Hematopoietic multipotent progenitor cell treated with erythropoietin and hydrocortisone succinate and interleukin-3 and kit ligand, for 15 days (in vitro differentiated cells): ENCODE data around the gene CDH4.
"Not testable (repeated sequence)": the region's sequence is repeated elsewhere in the genome, so short reads cannot be mapped to it uniquely, and the experiment has no call there.

ENCODE experiments used
- DNase-seq: peaks from one replicate; pipeline ENCODE4 v3.0.0-alpha.2; 2015; ENCODE audit warnings: low spot score

CDH4 gene

GRCh38 chr20:61253640-61254511 is 1.8 kb downstream of the CDH4 start:
- DNase-seq = no peak

GRCh38 chr20:61254881-61255626 is 3.0 kb downstream of the CDH4 start:
- no peak for DNase-seq

GRCh38 chr20:61256365-61256764 is 4.3 kb downstream of the CDH4 start:
- no peak for DNase-seq

GRCh38 chr20:61256824-61257223 is 4.8 kb downstream of the CDH4 start:
- DNase-seq = no peak

- DNase-seq = no peak
Observed at GRCh38 chr20:61257611-61258010, 5.5 kb downstream of the CDH4 start.

- no peak for DNase-seq
Observed at GRCh38 chr20:61259741-61260140, 7.7 kb downstream of the CDH4 start.

GRCh38 chr20:61260905-61261304 is 8.8 kb downstream of the CDH4 start:
- no peak for DNase-seq

GRCh38 chr20:61262036-61262435 is 10.0 kb downstream of the CDH4 start:
- DNase-seq = no peak

- DNase-seq = no peak
Observed at GRCh38 chr20:61262514-61262913, 10.5 kb downstream of the CDH4 start.

- peak; percentile 7 for DNase-seq
Observed at GRCh38 chr20:61263084-61263695, 11.1 kb downstream of the CDH4 start.

- DNase-seq = no peak
Observed at GRCh38 chr20:61263938-61264337, 11.9 kb downstream of the CDH4 start.

GRCh38 chr20:61267241-61267640 is 15.2 kb downstream of the CDH4 start:
- DNase-seq = no peak

- DNase-seq = no peak
Observed at GRCh38 chr20:61268024-61268423, 16.0 kb downstream of the CDH4 start.

- DNase-seq = no peak
Observed at GRCh38 chr20:61271312-61272231, 19.5 kb downstream of the CDH4 start.

GRCh38 chr20:61273024-61273423 is 21.0 kb downstream of the CDH4 start:
- not testable (repeated sequence) for DNase-seq

- DNase-seq = not testable (repeated sequence)
Observed at GRCh38 chr20:61273666-61274065, 21.6 kb downstream of the CDH4 start.

- DNase-seq = no peak
Observed at GRCh38 chr20:61274326-61274725, 22.3 kb downstream of the CDH4 start.

GRCh38 chr20:61278296-61278695 is 26.2 kb downstream of the CDH4 start:
- DNase-seq = no peak

- DNase-seq = no peak
Observed at GRCh38 chr20:61279621-61280150, 27.6 kb downstream of the CDH4 start.

- no peak for DNase-seq
Observed at GRCh38 chr20:61280217-61280980, 28.3 kb downstream of the CDH4 start.
